Right atrium auricular region (tissue), 2 donors: ENCODE results near the gene LSR. TPM values are rescaled to one million over a fixed set of nuclear protein-coding genes. Genes with fewer than 3 reads are reported as not detected.

Source experiments
- DNase-seq: peaks from one replicate; pipeline ENCODE4 v3.0.0-alpha.2; 2019; ENCODE audit warnings: low spot score
- H3K27ac ChIP-seq, 2 donors: fragments of 200-600 bp; sonication (generic); 1 replicate in 1 of 2; 2 replicates in 1 of 2; pipeline ENCODE4 v1.5.1; 2016 to 2019
- H3K27me3 ChIP-seq, 2 donors: fragments of 200-600 bp; sonication (generic); one replicate each; pipeline versions ENCODE4 v1.5.1 to v1.6.0; 2017 to 2019
- H3K36me3 ChIP-seq: fragments of 200-600 bp; sonication (generic); one replicate; pipeline ENCODE4 v1.5.1; 2016
- H3K4me1 ChIP-seq, 2 donors: fragments of 200-600 bp; sonication (generic); one replicate each; pipeline versions ENCODE4 v1.5.1 to v1.6.0; 2017 to 2019
- H3K4me3 ChIP-seq, 2 donors: fragments of 200-600 bp; sonication (generic); 1 replicate in 1 of 2; 2 replicates in 1 of 2; pipeline ENCODE4 v1.5.1; 2017 to 2019; ENCODE audit warnings: mild to moderate bottlenecking in 1 of 2, moderate library complexity in 1 of 2
- H3K9me3 ChIP-seq, 2 donors: fragments of 200-600 bp; sonication (generic); one replicate each; pipeline ENCODE4 v1.5.1; 2019
- total RNA-seq, 2 donors: library from RNA; depleted of rRNA; stranded (reverse); fragments of >200 nt; gene quantifications; one replicate each; pipeline ENCODE4 v1.1.0, GENCODE V29; 2016
- TF ChIP-seq, protein P1 (sequence below), 2 donors: fragments of 200-600 bp; sonication (generic); IDR thresholded peaks; one replicate each; pipeline ENCODE4 v1.5.1; 2019; ENCODE audit warnings: antibody characterized with exemption in 2 of 2

The LSR gene
- total RNA-seq, 2 donors from 2014 or later, result 7.6 to 20.1 TPM

DNA sequence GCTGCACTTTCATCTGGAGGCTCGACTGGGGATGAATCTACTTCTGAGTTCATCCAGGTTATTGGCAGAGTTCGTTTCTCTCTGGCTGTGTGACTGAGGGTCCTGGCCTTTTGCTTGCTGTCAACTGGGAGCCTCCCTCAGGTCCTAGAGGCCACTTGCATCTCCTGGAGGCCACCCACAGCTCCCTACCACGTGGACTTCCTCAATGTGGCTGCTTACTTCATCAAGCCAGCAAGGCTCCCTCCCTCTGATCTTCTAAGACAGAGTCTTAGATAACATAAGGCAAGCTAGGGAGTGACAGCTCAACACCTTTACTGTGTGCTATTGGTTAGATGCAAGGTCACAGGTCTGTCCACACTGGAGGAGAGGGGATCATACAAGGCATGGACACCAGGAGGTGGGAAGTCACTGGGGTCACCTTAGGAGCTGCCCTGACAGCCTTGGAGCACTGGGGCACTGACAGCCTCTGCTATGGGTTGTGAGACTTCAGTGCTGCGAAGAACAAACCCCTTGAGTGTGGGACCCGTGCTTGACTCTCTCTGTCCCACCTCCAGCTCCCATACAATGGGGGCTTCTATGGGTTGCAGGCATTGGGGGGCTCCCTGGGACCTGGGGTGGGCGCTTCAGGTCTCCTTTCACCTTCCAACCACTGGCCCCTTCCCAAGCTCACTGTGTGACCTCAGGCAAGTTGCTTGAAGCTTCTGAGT, 25.6 kb upstream of the LSR start:
- Histone ChIP-seq H3K4me1 (peaks cover 0 to 11% of the 10 kb centered on the region in 2 donors), H3K4me3 (no peak overlapping the region), H3K36me3 (no peaks in the 10 kb centered on the region), H3K27me3 (no peaks in the 10 kb centered on the region), H3K9me3 (peaks cover 0 to 14% of the 10 kb centered on the region in 2 donors), H3K27ac (no peak overlapping the region)
- TF ChIP-seq, protein P1, sequence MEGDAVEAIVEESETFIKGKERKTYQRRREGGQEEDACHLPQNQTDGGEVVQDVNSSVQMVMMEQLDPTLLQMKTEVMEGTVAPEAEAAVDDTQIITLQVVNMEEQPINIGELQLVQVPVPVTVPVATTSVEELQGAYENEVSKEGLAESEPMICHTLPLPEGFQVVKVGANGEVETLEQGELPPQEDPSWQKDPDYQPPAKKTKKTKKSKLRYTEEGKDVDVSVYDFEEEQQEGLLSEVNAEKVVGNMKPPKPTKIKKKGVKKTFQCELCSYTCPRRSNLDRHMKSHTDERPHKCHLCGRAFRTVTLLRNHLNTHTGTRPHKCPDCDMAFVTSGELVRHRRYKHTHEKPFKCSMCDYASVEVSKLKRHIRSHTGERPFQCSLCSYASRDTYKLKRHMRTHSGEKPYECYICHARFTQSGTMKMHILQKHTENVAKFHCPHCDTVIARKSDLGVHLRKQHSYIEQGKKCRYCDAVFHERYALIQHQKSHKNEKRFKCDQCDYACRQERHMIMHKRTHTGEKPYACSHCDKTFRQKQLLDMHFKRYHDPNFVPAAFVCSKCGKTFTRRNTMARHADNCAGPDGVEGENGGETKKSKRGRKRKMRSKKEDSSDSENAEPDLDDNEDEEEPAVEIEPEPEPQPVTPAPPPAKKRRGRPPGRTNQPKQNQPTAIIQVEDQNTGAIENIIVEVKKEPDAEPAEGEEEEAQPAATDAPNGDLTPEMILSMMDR (IDR thresholded peaks at IDR 0.05), result no peak
- no peak for DNase-seq

DNA sequence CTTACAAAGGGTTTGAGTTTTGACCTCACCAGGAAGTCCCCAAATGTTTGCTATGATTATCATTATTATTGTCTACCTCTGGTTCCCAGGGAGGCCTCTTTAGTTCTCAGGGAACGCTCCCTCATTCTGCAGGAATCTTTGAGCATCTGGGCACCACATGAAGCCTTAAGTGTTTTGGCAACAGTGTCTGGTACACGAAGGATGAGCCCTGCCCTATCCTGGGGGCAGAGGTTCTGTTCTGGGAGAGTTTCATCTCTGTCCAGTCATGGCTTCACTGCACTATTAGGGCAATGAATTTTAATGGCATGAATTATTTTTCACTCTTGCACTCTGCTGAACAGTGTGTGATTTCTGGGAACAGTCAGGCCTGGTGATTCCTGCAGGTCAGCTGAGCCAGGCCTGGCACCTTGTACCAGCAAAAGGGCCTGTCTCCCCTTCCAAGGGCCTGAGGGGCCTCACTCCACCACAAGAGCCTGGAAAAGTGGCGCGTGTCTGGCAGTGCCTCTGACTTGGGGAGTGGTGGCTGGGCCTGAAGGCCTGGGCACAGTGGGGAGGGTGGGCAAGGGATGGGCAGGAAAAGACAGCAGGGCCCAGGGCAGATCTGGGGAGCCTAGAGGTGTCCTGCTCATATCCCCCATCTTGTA, 24.8 kb upstream of the LSR start:
- H3K4me1 ChIP-seq, result peaks cover 0 to 11% of the 10 kb centered on the region in 2 donors
- H3K27me3 ChIP-seq, result no peaks in the 10 kb centered on the region
- peak; percentile 38 for DNase-seq
- no peak overlapping the region for H3K27ac ChIP-seq
- no peaks in the 10 kb centered on the region for H3K36me3 ChIP-seq
- no peak overlapping the region for H3K4me3 ChIP-seq
- TF ChIP-seq, protein P1 (IDR thresholded peaks at IDR 0.05), result no peak
- peaks cover 0 to 11% of the 10 kb centered on the region in 2 donors for H3K9me3 ChIP-seq

DNA sequence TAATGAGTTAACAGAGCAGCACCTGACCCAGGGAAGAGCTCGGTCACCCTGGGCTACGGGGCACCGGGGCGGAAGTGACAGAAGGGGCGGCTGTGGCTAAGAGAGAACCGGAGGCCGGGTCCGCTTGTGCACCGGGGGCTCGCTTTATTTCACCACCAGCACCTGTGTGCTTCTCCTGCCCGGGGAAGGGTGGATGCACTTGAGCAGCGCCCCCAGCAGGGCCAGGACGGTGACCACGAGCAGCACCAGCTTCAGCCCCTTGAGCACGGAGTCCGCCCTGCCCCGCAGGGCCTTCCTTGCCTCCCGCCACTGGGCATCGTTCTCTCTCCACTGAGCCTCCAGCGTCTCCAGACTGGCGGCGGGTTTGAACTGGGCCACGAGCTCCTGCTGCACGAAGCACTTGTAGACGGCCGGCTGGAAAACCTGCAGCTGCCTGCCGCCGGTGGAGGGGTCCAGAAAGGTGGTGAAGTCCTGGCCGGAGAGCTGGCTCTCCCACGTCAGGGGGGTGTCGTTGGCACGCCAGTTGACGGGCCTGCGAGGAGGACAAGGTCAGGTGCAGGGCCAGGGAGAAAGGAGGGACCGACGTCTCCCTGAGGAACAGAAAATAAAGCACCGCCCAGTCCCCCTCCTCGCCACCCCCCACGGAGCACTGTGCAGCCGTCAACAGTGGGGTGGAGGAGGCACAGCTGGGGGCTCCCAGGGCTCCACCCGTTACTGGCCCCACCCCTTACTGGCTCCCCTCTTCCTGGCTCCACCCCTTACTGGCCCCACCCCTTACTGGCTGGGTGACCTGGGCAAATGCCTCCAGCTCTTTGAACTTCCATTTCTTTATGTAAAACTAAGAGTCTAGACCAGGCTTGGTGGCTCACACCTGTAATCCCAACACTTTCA, 23.9 kb upstream of the LSR start:
- Histone ChIP-seq H3K27ac (no peak overlapping the region), H3K36me3 (no peaks in the 10 kb centered on the region), H3K4me1 (peaks cover 0 to 11% of the 10 kb centered on the region in 2 donors), H3K4me3 (no peak overlapping the region), H3K9me3 (peaks cover 0 to 7% of the 10 kb centered on the region in 2 donors), H3K27me3 (no peaks in the 10 kb centered on the region)
- TF ChIP-seq, protein P1 (IDR thresholded peaks at IDR 0.05), result no peak
- DNase-seq, result no peak

DNA sequence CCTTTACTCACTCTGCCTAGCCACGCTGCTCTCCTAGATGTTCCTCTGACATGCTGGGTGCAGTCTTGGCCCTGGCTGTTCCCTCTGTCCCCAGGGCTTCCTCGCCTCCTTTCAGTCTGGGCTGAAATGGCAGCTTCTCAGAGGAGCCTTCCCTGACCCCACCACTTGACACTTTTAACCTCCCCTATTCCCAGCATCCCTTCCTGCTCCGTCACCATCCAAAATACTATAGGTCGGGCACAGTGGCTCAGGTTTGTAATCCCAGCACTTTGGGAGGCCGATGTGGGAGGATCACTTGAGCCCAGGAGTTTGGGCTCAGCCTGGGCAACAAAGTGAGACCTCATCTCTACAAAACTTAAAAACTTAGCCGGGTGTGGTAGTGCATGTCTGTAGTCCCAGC, 22.9 kb upstream of the LSR start:
- no peaks in the 10 kb centered on the region for H3K36me3 ChIP-seq
- DNase-seq, result peak; percentile 46
- TF ChIP-seq, protein P1 (IDR thresholded peaks at IDR 0.05), result no peak

DNA sequence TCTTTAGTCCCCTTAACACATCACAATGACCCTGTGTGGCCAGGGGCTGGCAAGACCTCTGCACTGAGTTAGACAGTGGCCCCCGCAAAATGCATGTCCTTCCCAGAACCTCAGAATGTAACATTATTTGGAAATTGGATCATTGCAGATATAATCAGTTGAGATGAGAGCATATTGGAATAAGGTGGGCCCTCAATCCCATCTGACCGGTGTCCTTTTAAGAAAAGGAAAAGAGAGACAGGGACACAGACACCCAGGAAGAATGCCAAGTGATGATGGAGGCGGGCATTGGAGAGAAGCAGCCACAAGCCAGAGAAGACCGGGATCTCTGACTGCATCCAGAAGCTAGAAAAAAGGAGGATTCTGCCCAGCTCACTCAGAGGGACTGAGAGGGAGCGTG, 22.1 kb upstream of the LSR start:
- peak; percentile 9 for DNase-seq
- TF ChIP-seq, protein P1 (IDR thresholded peaks at IDR 0.05), result no peak
- Histone ChIP-seq H3K9me3 (peaks cover 0 to 7% of the 10 kb centered on the region in 2 donors), H3K27ac (no peak overlapping the region), H3K36me3 (no peaks in the 10 kb centered on the region), H3K4me3 (no peak overlapping the region), H3K4me1 (peaks cover 0 to 11% of the 10 kb centered on the region in 2 donors), H3K27me3 (no peaks in the 10 kb centered on the region)

More for the DNA sequence above, 22.9 kb upstream of the LSR start:
- Histone ChIP-seq H3K4me1 (peaks cover 0 to 11% of the 10 kb centered on the region in 2 donors), H3K9me3 (peaks cover 0 to 7% of the 10 kb centered on the region in 2 donors), H3K27me3 (no peaks in the 10 kb centered on the region), H3K4me3 (no peak overlapping the region), H3K27ac (no peak overlapping the region)
